MG63 (cell line): ENCODE results near the gene NUDT9. TPM values are rescaled to one million over a fixed set of nuclear protein-coding genes. Genes with fewer than 3 reads are reported as not detected.
"Not testable (repeated sequence)": the region's sequence is repeated elsewhere in the genome, so short reads cannot be mapped to it uniquely, and the experiment has no call there.

Experiments
- DNase-seq: peaks from one replicate; pipeline ENCODE4 v3.0.0-alpha.2; 2020
- H3K27me3 ChIP-seq: fragments of 250-450 bp; sonication (Bioruptor Pico); 2 replicates; pipeline ENCODE4 v1.5.1; 2020; ENCODE audit warnings: mild to moderate bottlenecking, moderate library complexity
- H3K36me3 ChIP-seq: fragments of 250-450 bp; sonication (Bioruptor Pico); 2 replicates; pipeline ENCODE4 v1.5.1; 2020; ENCODE audit warnings: mild to moderate bottlenecking, moderate library complexity
- H3K4me3 ChIP-seq: fragments of 250-450 bp; sonication (Bioruptor Pico); 2 replicates; pipeline ENCODE4 v1.5.1; 2020; ENCODE audit warnings: mild to moderate bottlenecking, moderate library complexity
- H3K9me3 ChIP-seq: fragments of 250-450 bp; sonication (Bioruptor Pico); 2 replicates; pipeline ENCODE4 v1.5.1; 2020; ENCODE audit warnings: mild to moderate bottlenecking, moderate library complexity
- total RNA-seq: library from RNA; depleted of rRNA; stranded (reverse); fragments of >200 nt; shearing (Covaris generic); gene quantifications from 2 replicates; pipeline ENCODE4 v1.2.3, GENCODE V29; 2014; ENCODE audit warnings: low replicate concordance

NUDT9 gene
- total RNA-seq, 1 experiment from 2014 or later, result 9.9 TPM

DNA sequence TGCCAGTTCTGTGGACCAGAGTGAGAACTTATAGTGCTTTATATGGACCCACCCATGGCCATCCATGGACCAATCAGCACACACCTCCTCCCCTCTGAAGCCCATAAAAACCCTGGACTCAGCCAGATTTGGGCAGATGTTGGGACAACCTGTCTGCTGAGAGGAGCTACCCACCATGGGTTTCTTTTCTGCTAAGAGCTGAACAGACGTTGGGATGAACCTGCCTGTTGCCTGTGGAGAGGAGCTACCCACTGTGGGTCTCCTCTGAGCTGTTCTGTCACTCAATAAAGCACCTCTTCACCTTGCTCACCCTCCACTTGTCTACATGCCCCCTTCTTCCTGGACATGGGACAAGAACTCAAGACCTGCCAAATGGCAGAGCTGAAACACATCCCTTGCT is 22.4 kb upstream of the NUDT9 start:
- H3K4me3 ChIP-seq, result no peak overlapping the region
- H3K27me3 ChIP-seq, result no peaks in the 10 kb centered on the region; the same call in 1 of the 2 replicates
- H3K9me3 ChIP-seq, result no peaks in the 10 kb centered on the region
- no peak for DNase-seq
- H3K36me3 ChIP-seq, result no peaks in the 10 kb centered on the region

DNA sequence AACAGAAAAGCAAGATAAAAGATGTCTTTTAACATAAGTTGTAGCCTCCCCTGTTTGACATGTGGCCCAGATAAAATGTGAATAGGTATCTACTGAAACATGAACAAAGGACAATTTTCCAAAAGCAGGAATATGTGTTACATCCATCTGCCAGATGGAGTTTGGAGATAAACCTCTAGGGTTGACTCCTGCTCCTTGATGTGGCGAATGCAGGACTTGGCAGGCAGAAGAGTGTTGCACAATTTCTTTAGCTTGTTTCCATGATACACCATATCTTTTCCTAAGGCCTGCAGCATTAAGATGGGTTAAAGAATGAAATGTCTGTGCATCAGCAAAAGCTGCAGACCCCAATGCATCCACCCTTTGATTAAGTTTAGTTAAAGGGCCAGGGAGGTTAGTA is 18.6 kb upstream of the NUDT9 start:
- H3K4me3 ChIP-seq, DNase-seq, H3K27me3 ChIP-seq, H3K9me3 ChIP-seq, H3K36me3 ChIP-seq: not testable (repeated sequence)

DNA sequence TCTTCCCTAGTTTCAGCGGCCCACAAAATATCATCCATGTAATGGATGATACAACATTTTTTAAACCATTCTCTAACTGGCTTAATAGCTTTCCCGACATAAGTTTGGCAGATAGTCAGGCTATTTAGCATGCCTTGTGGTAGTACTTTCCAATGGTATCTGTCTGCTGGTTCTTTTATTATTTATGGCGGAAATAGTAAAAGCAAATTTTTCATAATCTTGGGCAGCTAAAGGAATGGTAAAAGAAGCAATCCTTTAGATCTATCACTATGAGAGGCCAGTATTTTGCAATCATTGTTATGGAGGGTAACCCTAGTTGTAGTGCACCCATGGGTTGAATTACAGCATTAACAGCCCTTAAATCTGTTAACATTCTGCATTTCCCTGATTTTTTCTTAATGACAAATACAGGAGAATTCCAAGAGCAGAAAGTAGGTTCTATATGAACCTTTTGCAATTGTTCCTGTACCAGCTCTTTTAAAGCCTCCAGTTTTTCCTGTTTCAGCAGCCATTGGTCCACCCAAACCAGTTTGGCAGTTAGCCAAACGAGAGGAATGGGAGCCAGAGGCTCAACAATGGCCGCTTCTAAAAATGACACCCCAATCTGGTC is 17.1 kb upstream of the NUDT9 start:
- no peaks in the 10 kb centered on the region for H3K36me3 ChIP-seq
- no peaks in the 10 kb centered on the region for H3K9me3 ChIP-seq
- no peak for DNase-seq
- H3K4me3 ChIP-seq, result no peak overlapping the region
- no peaks in the 10 kb centered on the region; the same call in 1 of the 2 replicates for H3K27me3 ChIP-seq

- no peaks in the 10 kb centered on the region for H3K9me3 ChIP-seq
- DNase-seq, result no peak
- no peaks in the 10 kb centered on the region for H3K36me3 ChIP-seq
- no peaks in the 10 kb centered on the region; the same call in 1 of the 2 replicates for H3K27me3 ChIP-seq
- H3K4me3 ChIP-seq, result no peak overlapping the region
Observed at GRCh38 chr4:87406462-87406861, 15.9 kb upstream of the NUDT9 start.

DNA sequence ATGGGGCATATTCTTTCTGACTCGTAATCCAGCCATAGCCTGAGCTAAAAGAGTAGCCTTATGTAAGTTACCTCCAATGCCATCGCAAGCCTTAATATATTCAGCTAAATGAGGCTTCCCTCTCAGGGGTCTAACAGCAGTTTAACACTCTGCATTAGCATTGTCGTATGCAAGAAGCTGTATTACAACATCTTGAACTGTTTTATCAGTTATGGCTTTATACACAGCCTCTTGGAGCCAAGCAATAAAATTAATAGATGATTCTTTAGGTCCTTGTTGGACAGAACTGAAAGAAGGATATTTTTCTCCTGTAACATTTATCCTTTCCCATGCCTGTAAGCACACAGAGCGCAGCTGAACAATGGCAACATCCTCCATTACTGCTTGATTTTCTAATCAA is 15.5 kb upstream of the NUDT9 start:
- H3K9me3 ChIP-seq, H3K4me3 ChIP-seq, DNase-seq, H3K36me3 ChIP-seq, H3K27me3 ChIP-seq: not testable (repeated sequence)

DNA sequence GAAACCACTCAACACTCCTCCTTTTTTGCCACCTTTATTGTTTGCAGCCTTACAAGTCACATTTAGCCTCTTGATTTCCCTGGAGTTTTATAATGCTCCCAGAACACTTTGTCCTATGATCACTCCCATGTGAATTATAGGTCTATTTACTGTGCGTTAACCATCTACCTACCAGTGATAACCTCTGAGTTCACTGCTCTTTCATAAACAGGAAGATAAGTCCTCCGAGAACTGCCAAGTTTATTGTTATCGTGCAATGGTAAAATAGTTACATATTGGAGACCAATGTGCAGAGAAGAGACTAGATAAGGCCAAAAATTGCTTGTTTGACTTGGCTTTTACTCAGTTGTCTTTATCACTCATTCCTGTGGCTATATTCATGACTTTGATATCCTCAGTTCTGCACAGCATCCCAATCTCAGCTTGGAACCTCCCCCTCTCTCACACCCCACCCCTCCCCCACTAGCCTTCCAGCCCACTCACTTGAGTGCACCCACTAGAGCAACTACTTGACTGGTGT is 12.9 kb upstream of the NUDT9 start:
- Histone ChIP-seq H3K9me3 (no peaks in the 10 kb centered on the region), H3K27me3 (no peaks in the 10 kb centered on the region; the same call in 1 of the 2 replicates), H3K36me3 (no peaks in the 10 kb centered on the region), H3K4me3 (no peak overlapping the region)
- no peak for DNase-seq

DNA sequence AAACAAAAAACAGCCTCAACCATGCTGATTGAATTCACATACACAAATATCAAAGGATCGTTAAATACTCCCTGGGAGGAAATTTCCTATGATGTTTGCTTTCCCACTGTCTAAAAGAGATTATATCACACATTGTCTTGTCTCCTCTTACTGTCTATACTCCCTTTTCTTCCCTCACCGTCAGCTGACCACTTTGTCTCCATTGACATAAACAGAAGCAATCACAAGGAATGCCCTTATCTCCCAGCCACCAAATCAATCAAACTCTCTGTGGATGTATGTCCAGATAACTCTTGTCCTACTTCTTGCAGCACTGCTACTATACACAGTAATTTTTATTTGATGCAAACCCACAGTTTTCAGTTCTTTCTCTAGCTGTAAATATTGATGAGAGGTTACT is 12.2 kb upstream of the NUDT9 start:
- Histone ChIP-seq H3K4me3 (no peak overlapping the region), H3K27me3 (no peaks in the 10 kb centered on the region), H3K36me3 (no peaks in the 10 kb centered on the region), H3K9me3 (no peaks in the 10 kb centered on the region)
- DNase-seq, result no peak

DNA sequence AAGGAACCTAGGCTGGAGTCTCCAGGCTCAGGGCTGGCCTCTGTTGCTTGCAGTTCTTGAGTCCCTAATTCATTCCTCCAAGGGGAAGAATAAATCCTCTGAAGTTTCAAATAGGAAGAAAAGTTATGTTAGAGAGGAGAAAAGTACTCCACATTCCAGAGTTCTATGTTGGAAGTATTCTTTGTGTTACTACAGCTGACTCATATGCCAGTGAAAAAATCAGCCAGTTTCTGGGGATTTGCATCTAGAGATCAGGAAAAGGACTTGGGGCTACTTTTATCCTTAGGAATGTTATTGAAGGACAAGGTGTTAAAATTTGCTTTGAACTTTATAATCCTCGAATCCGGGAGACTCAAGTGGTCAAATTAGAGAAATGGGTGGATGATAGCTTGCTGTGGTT is 11.7 kb upstream of the NUDT9 start:
- Histone ChIP-seq H3K36me3 (no peaks in the 10 kb centered on the region), H3K9me3 (no peaks in the 10 kb centered on the region), H3K4me3 (no peak overlapping the region), H3K27me3 (no peaks in the 10 kb centered on the region)
- DNase-seq, result no peak

- no peaks in the 10 kb centered on the region for H3K27me3 ChIP-seq
- H3K9me3 ChIP-seq, result no peaks in the 10 kb centered on the region
- DNase-seq, result no peak
- H3K4me3 ChIP-seq, result no peak overlapping the region
- no peaks in the 10 kb centered on the region for H3K36me3 ChIP-seq
Observed at GRCh38 chr4:87414816-87415215, 7.6 kb upstream of the NUDT9 start.

DNA sequence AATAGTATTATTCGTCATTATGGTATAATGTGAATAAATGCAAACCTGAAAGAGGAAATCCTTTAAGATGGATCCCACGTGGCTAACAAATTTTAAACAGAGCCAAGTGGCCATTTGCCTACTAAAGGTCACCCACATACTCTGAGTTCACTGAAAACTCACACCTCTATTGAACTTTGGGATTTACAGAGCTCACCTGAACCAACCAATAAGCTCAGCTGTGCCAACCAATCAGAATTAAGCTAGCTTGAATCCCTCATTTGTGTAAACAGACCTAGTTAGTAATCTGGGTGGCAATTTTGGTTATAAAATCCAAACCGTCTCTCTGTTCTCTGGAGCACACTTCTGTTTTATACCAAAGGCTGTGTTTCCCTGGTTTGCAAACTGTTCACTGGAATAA is 5.4 kb upstream of the NUDT9 start:
- no peaks in the 10 kb centered on the region for H3K36me3 ChIP-seq
- no peak for DNase-seq
- no peak overlapping the region for H3K4me3 ChIP-seq
- H3K27me3 ChIP-seq, result no peaks in the 10 kb centered on the region
- no peaks in the 10 kb centered on the region for H3K9me3 ChIP-seq

DNA sequence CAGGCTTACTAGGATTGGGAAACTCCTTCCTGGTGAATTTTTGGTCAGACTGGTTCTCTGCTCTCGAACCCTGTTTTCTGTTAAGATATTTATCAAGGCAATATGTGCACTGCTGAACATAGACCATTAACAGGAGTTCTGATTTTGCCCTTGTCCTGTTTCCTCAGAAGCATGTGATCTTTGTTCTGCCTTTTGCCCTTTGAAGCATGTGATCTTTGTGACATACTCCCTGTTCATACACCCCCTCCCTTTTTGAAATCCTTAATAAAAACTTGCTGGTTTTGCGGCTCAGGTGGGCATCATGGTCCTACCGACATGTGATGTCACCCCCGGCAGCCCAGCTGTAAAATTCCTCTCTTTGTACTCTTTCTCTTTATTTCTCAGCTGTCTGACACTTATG is 4.0 kb upstream of the NUDT9 start:
- DNase-seq, H3K4me3 ChIP-seq, H3K36me3 ChIP-seq, H3K9me3 ChIP-seq, H3K27me3 ChIP-seq: not testable (repeated sequence)

DNA sequence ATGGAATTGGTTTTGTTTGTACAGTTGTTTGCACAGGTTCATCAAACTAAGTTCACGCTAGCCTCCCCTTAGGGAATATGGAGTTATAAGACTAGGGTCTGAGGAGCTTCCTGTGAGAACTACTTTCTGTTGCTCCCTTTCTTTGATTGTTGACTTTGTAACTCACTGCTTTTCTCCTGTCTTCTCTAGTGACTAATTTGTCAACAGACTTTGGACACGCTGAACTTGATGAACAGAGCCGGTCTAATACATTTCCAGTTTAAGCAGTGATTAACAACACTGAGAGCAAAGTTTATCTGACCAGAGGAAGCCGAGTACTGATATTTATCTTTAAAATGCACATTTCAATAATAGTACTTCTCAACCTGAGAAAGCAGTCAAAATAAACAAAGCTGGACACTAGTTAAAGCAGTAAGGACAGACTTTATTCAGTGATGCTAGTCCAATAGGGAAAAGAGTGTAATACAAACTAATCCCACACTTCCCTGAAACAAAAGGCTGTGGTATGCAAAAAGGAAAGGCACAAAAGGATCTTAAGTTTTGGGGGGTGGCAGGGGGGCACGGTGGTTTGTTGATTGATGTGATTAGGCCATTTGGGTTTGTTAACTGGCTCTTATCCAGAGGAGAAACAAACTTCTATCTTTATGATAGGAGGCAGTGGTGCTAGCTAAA is 2.7 kb upstream of the NUDT9 start:
- DNase-seq, result no peak
- Histone ChIP-seq H3K4me3 (no peak overlapping the region), H3K27me3 (no peaks in the 10 kb centered on the region), H3K36me3 (no peaks in the 10 kb centered on the region), H3K9me3 (no peaks in the 10 kb centered on the region)

GRCh38 chr4:87420276-87420830 is 2.0 kb upstream of the NUDT9 start:
- H3K4me3 ChIP-seq, result no peak overlapping the region
- H3K27me3 ChIP-seq, result no peaks in the 10 kb centered on the region
- no peaks in the 10 kb centered on the region for H3K36me3 ChIP-seq
- DNase-seq, result no peak
- H3K9me3 ChIP-seq, result no peaks in the 10 kb centered on the region

- H3K9me3 ChIP-seq, result no peaks in the 10 kb centered on the region
- peak overlapping the region; percentile 84 for H3K4me3 ChIP-seq
- H3K36me3 ChIP-seq, result no peaks in the 10 kb centered on the region
- DNase-seq, result no peak
- H3K27me3 ChIP-seq, result no peaks in the 10 kb centered on the region
Observed at GRCh38 chr4:87423317-87424098, 1.1 kb downstream of the NUDT9 start.

- H3K27me3 ChIP-seq, H3K9me3 ChIP-seq, H3K4me3 ChIP-seq, DNase-seq, H3K36me3 ChIP-seq: not testable (repeated sequence)
Observed at GRCh38 chr4:87424099-87424543, 1.7 kb downstream of the NUDT9 start.

GRCh38 chr4:87425711-87426110 is 3.3 kb downstream of the NUDT9 start:
- no peaks in the 10 kb centered on the region for H3K36me3 ChIP-seq
- DNase-seq, result no peak
- H3K4me3 ChIP-seq, result no peak overlapping the region
- no peaks in the 10 kb centered on the region for H3K27me3 ChIP-seq
- no peaks in the 10 kb centered on the region for H3K9me3 ChIP-seq

- Histone ChIP-seq H3K27me3 (no peaks in the 10 kb centered on the region), H3K4me3 (no peak overlapping the region), H3K9me3 (no peaks in the 10 kb centered on the region), H3K36me3 (no peaks in the 10 kb centered on the region)
- DNase-seq, result no peak
Observed at GRCh38 chr4:87426865-87427517, 4.6 kb downstream of the NUDT9 start.
